Measurements from ENCODE around the gene ETV6.

ETV6 gene

DNA sequence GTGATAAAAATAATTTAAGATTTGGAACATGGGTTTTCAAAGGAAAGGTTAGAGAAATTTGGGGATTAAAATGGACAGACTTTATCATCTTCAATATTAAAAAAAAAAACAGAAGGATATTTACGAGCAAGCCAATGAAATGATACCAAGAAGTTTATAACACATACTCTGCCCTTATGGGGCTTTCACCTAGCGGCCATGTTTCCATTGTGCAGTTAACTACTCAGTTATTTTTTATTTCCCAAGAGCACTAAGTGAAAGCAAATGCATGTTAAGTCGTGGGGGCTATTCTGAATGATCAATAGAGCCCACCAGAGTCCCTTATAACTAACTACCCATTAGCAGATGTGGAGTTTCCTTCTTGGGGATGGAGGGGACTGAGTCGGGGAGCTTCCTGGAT, 53.9 kb downstream of the ETV6 start:
- no peak for TF ChIP-seq POLR2AphosphoS5 (IDR thresholded peaks at IDR 0.05; ENCODE audit: low read depth, low read length)
- TF ChIP-seq, protein P1, sequence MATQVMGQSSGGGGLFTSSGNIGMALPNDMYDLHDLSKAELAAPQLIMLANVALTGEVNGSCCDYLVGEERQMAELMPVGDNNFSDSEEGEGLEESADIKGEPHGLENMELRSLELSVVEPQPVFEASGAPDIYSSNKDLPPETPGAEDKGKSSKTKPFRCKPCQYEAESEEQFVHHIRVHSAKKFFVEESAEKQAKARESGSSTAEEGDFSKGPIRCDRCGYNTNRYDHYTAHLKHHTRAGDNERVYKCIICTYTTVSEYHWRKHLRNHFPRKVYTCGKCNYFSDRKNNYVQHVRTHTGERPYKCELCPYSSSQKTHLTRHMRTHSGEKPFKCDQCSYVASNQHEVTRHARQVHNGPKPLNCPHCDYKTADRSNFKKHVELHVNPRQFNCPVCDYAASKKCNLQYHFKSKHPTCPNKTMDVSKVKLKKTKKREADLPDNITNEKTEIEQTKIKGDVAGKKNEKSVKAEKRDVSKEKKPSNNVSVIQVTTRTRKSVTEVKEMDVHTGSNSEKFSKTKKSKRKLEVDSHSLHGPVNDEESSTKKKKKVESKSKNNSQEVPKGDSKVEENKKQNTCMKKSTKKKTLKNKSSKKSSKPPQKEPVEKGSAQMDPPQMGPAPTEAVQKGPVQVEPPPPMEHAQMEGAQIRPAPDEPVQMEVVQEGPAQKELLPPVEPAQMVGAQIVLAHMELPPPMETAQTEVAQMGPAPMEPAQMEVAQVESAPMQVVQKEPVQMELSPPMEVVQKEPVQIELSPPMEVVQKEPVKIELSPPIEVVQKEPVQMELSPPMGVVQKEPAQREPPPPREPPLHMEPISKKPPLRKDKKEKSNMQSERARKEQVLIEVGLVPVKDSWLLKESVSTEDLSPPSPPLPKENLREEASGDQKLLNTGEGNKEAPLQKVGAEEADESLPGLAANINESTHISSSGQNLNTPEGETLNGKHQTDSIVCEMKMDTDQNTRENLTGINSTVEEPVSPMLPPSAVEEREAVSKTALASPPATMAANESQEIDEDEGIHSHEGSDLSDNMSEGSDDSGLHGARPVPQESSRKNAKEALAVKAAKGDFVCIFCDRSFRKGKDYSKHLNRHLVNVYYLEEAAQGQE (IDR thresholded peaks at IDR 0.05; ENCODE audit: insufficient read depth in 1 of 2, low read depth in 2 of 2, low read length in 2 of 2), result no peak

DNA sequence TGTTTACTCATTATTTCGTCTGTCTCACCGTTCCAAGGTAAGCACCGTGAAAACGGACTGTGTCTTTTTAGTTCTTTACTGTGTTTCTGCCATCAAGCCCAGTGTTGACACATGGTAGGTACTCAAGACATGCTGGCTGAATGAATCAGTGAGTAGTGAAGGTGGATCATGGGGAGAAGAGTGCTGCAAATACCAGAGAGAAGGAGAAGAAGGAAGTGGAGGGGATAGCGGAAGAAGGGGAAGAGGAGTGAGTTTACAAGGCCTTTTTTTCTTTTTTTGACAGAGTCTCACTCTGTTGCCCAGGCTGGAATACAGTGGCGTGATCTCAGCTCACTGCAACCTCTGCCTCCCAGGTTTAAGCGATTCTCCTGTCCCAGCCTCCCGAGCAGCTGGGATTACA, 54.6 kb downstream of the ETV6 start:
- TF ChIP-seq SIN3A (IDR thresholded peaks at IDR 0.05; ENCODE audit: borderline replicate concordance, insufficient read depth, low read length) (no peak), TAF1 (IDR thresholded peaks at IDR 0.05; ENCODE audit: borderline replicate concordance, insufficient read depth, low read length) (no peak), POLR2AphosphoS5 (IDR thresholded peaks at IDR 0.05; ENCODE audit: low read depth, low read length) (no peak), FOXP2 (optimal IDR thresholded peaks at IDR 0.05; ENCODE audit: borderline replicate concordance, extremely low read depth, extremely low read length, insufficient read depth) (no peak)
- TF ChIP-seq, protein P1 (IDR thresholded peaks at IDR 0.05; ENCODE audit: insufficient read depth in 1 of 2, low read depth in 2 of 2, low read length in 2 of 2), result no peak

DNA sequence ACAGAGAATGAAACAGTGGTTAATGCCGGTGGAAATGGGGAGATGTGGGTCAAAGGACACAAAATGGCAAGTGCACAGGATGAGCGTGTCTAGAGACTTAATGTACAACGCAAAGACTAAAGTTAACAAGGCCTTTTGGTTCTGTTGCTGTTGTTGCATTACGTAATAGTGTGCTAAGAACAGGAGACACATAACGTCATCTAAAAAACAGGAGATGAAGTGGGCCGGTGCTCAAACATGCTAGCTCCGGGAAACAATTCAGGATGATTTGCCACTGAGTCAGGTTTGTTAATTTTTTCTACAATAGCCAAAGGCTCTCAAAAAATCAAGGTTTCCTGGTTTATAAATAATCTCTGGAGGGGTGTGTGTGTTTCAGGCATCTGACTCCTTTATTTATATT, 55.5 kb downstream of the ETV6 start:
- no peak for TF ChIP-seq POLR2AphosphoS5 (IDR thresholded peaks at IDR 0.05; ENCODE audit: low read depth, low read length)
- TF ChIP-seq FOXP2 (optimal IDR thresholded peaks at IDR 0.05; ENCODE audit: borderline replicate concordance, extremely low read depth, extremely low read length, insufficient read depth), result no peak
- no peak for TF ChIP-seq TAF1 (IDR thresholded peaks at IDR 0.05; ENCODE audit: borderline replicate concordance, insufficient read depth, low read length)
- TF ChIP-seq, protein P1 (IDR thresholded peaks at IDR 0.05; ENCODE audit: insufficient read depth in 1 of 2, low read depth in 2 of 2, low read length in 2 of 2), result no peak
- no peak for TF ChIP-seq SIN3A (IDR thresholded peaks at IDR 0.05; ENCODE audit: borderline replicate concordance, insufficient read depth, low read length)

DNA sequence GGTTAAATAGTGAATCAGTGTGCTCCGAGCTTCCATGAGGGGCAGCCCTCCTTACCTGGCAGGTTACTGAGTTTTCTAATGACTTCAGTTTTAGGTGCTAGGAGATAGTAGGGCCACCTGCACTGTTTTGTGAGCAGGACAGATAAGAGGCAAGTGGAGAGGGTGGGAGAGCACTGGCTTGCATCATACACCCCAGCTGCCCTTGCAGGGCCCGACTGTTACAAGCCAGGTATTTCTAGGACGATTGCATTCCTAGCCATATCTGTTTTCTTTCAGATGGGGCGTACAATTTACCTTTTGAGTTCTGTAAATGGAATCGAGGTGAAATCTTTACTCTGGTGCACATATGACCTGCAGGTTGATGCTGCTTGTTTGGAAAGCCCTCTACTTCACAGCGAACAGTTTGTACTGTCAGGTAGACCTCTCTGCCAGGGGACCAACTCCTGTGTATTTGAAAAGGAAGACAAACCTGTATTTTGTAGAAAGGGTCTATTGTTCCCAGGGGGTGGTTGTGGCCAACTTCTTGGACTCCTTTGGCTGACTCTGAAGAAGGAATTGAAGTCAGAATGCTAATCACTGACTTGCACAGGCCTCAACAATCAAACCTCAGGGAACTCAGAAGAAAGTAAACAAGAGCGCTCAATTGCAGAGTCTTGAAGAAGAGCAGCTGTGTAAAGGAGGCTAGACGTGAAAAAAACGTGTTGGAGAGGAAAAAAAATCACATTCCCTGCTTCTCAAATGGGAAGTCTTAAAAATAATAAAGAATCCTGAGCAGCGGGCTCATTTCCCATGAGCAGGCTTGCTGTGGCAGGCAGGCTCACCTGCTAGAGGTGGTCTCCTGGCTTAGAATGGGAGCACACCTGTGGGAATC, 57.3 kb downstream of the ETV6 start:
- TF ChIP-seq TAF1 (IDR thresholded peaks at IDR 0.05; ENCODE audit: borderline replicate concordance, insufficient read depth, low read length) (no peak), POLR2AphosphoS5 (IDR thresholded peaks at IDR 0.05; ENCODE audit: low read depth, low read length) (no peak), FOXP2 (optimal IDR thresholded peaks at IDR 0.05; ENCODE audit: borderline replicate concordance, extremely low read depth, extremely low read length, insufficient read depth) (no peak), SIN3A (IDR thresholded peaks at IDR 0.05; ENCODE audit: borderline replicate concordance, insufficient read depth, low read length) (no peak)
- TF ChIP-seq, protein P1 (IDR thresholded peaks at IDR 0.05; ENCODE audit: insufficient read depth in 1 of 2, low read depth in 2 of 2, low read length in 2 of 2), result no peak
